ENCODE results near the gene THBS4.
"Not testable (repeated sequence)": the region's sequence is repeated elsewhere in the genome, so short reads cannot be mapped to it uniquely, and the experiment has no call there.

THBS4 gene

DNA sequence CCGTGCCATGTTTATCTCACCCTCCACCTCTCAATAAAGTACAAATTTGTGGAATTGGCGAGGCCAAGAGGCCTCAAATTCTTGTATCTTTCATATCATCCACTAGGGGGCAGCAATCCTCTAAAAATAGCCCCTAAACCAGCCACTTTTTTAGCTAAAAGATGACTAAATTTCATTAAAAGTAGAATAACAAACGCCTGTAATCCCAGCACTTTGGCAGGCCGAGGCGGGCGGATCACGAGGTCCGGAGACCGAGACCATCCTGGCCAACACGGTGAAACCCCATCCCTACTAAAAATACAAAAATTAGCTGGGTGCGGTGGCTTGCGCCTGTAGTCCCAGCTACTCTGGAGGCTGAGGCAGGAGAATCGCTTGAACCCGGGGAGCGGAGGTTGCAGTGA, 56.6 kb downstream of the THBS4 start:
- TF ChIP-seq, protein P1, sequence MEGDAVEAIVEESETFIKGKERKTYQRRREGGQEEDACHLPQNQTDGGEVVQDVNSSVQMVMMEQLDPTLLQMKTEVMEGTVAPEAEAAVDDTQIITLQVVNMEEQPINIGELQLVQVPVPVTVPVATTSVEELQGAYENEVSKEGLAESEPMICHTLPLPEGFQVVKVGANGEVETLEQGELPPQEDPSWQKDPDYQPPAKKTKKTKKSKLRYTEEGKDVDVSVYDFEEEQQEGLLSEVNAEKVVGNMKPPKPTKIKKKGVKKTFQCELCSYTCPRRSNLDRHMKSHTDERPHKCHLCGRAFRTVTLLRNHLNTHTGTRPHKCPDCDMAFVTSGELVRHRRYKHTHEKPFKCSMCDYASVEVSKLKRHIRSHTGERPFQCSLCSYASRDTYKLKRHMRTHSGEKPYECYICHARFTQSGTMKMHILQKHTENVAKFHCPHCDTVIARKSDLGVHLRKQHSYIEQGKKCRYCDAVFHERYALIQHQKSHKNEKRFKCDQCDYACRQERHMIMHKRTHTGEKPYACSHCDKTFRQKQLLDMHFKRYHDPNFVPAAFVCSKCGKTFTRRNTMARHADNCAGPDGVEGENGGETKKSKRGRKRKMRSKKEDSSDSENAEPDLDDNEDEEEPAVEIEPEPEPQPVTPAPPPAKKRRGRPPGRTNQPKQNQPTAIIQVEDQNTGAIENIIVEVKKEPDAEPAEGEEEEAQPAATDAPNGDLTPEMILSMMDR (conservative IDR thresholded peaks at IDR 0.05) = peak; percentile 59
- H3K27ac ChIP-seq = not testable (repeated sequence)

DNA sequence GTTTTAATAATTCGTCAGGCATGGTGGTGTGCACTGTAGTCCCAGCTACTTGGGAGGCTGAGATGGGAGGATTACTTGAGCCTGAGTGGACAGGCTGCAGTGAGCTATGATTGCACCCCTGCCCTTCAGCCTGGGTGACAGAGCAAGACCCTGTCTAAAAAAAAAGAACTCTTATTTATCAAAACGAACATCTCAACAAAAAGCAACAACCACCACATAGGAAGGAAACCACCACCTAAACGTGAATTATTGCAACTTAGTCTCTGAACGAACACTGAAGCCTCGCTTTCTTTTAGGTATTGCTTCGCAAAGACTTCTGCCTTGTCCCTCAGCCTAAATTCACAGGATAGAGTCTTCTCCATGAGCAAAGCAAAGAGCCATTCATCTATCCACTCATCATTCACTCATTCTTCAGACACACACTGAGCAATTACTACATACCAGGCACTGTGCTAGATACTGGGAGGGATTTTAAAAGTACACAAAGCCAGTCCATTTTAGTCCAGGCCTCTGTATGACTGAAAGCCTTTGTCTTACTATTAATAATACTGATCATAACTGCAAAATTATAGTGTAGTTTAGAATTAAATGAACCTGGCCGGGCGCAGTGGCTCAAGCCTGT, 57.4 kb downstream of the THBS4 start:
- TF ChIP-seq, protein P1 (conservative IDR thresholded peaks at IDR 0.05) = no peak
- H3K27ac ChIP-seq = no peak overlapping the region

DNA sequence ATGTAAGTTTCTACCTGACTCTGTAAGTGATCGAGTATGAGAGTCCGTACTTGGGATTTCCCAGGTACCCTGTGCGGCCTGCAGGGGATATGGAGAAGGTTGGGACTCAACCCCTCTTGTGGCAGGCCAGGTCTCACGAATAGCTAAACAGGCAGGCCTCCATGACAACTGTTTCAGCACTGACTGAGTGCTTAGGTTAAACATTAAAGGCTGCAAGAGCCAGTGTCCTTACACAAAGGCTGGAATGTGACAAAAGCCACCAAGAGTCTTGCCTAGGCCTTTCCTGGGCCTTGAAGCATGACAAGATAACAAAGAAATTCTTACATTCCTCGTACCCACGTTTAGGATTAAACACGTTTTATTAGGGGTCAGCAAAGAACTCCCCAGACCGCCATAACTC, 58.6 kb downstream of the THBS4 start:
- TF ChIP-seq, protein P1 (conservative IDR thresholded peaks at IDR 0.05) = no peak
- H3K27ac ChIP-seq = no peak overlapping the region

DNA sequence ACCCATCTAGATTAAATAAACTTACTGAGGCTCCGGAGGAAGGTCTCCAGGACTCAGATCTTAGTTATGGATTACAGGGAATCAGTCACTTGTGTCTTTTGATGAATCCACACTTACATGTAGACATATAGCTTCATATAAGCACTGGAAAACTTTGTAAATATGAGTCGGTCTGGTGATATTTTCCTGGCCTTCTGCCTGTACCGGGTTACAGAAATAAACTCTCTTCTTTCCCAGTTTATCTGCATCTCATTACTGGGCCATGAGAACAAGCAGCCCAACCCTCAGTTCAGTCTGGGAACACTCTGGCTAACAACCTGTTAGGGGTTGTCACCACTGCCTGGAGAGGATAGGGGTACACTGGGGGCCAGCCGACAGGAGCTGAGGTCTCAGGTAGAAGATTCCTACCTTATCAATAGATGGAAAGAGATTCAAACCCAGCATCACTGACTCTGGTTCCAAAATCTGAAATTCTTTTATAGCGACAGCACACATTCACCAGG, 59.1 kb downstream of the THBS4 start:
- no peak overlapping the region for H3K27ac ChIP-seq
- TF ChIP-seq, protein P1 (conservative IDR thresholded peaks at IDR 0.05) = no peak

DNA sequence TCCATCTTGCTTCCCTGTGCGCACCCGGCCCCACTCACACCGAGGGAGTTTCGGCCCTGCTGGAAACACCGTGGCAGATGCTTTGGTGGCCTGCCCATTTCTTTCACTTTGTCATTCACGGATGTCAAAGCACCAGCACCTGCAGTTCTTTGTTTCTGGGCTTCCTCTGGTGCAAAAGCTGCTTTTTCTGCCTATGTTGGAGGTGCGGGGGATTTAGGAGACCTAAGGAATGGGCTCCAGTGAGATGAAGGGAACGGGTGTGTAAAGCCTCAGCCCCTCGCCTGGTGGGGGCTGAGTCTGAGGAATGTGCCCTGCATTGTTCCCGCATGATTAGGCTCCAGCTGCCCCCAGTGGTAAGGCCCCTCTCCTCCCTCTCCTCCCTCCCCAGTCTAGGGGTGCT, 62.3 kb downstream of the THBS4 start:
- TF ChIP-seq, protein P1 (conservative IDR thresholded peaks at IDR 0.05) = no peak
- no peak overlapping the region for H3K27ac ChIP-seq

DNA sequence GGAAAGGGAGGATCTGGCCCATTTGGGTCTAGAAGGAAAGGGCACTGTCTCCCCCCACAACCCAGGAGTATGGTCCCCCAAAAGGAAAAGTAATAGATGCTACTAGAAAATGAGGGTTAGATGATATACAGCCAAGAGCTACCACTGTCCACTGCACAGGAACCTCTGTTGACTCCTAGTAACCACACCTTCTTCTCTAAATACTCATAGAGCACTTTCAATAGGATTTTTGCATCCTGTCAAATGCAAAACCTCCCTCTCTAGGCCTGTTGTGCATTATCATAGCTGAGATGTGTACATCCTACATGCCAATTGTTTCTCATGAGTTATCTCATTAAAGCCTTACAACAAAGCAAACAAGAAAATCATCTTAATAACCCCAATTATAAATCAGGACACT, 66.8 kb downstream of the THBS4 start:
- TF ChIP-seq, protein P1 (conservative IDR thresholded peaks at IDR 0.05) = no peak

DNA sequence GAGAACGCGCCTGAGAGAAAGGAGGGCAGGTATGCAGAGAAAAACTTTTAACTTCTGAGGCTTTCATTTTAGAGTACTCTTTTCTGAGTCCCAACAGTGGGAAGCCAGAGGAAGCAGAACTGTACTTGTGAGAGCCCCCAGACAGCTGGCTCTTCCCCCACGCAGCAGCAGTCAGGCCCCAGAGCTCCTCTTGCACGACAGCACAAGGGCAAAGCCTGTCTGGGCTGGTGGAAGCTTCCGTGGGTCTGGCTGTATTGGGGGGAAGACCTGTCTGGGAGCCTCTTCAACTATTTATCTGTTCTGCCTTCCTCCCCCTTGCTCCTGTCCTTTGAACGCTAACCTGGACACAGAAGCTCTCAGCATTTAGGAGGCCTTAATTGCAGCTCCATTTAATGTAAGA, 68.2 kb downstream of the THBS4 start:
- no peak overlapping the region for H3K27ac ChIP-seq
- TF ChIP-seq, protein P1 (conservative IDR thresholded peaks at IDR 0.05) = no peak

More for the DNA sequence above, 66.8 kb downstream of the THBS4 start:
- H3K27ac ChIP-seq = no peak overlapping the region

All from VCaP (cell line).